Astrocyte (in vitro differentiated cells and primary cell): Measurements from ENCODE around the gene EGLN3.

Experiments
- CTCF ChIP-seq: IDR thresholded peaks from 2 replicates; pipeline ENCODE4 v1.5.1; 2011; ENCODE audit warnings: low read depth, mild to moderate bottlenecking, inconsistent platforms, low read length, moderate library complexity; ENCODE audit not compliant: insufficient read depth
- EZH2 ChIP-seq: IDR thresholded peaks from 2 replicates; pipeline ENCODE4 v1.6.1; 2012; ENCODE audit warnings: mild to moderate bottlenecking, low read length, inconsistent platforms; ENCODE audit not compliant: insufficient read depth

GRCh38 chr14:33993246-33993645 is 42.4 kb upstream of the EGLN3 start:
- no peak for TF ChIP-seq CTCF
- TF ChIP-seq EZH2, result no peak
